Measurements from ENCODE around the gene ITPK1.

ITPK1 gene

DNA sequence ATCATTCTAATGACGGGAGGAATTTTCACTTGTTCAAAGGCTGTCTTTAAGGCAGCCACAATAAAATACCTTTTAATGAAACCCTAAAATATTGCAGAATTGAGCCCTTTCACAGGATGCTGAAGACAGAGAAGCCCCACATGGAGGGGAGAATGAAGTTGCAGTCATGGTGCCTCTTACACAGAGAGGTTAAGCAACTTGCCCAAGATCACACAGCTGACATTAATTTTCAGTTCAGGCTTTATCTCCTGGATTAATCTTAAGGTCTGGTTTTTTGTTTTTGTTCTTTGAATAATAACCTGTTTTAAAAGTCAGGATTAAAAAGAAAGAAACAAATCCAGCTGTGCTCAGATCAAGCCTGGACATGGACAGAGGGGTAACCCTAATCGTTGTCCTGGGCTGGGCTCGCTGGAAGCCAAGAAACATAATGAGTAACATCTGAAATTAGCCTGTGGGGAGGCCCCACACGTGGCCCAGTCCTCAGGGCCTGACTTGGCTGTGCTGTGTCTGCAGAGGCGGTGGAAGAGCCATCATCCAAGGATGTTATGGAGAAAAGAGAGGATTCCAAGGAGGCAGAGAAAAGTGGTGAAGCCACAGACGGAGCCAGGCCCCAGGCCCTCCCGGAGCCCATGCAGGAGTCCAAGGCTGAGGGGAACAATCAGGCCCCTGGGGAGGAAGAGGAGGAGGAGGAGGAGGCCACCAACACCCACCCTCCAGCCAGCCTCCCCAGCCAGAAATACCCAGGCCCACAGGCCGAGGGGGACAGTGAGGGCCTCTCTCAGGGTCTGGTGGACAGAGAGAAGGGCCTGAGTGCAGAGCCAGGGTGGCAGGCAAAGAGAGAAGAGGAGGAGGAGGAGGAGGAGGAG is 184.8 kb downstream of the ITPK1 start:
- DNase-seq, result no peak

DNA sequence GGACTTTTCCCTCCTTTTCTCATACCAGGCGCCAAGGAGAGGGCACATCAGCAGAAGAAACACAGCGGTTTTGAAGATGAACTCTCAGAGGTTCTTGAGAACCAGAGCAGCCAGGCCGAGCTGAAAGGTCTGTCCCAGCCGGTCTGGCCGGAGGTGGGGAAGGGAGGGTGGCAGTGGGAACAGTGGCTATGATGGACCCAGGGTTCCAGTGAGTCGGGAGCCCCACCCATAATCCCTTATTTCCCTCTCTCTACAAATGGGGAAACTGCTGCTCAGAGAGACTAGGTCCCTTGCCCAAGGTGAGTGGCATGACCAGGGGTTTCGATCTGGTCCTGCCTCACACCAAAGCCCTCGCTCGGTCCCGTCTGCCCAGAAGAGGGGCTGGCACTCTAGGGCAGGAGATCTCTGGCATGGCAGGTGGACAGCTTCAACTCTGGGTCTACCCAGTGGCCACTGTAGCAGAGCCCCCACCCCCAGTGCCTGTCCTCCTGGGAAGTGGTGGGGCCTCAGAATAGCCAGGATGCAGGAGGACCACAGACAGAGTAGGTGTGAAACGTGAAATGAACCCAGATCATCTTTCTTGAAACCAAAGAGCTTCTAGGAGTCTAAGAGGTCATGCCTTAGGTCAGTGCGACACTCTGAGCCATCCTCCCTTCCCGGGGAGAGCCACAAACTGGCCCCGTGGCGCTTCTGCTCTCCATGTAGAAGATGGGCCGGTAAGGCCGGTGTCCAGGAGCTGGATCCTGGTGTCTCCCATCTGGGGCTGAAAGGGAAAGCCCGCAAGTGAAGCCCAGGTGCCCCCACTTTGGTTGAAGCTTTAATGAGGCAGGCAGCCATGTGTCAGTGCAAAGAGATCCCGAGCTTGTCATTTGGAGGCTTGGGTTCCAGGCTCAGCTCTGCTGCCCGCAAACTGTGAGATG is 185.8 kb downstream of the ITPK1 start:
- no peak for DNase-seq

DNA sequence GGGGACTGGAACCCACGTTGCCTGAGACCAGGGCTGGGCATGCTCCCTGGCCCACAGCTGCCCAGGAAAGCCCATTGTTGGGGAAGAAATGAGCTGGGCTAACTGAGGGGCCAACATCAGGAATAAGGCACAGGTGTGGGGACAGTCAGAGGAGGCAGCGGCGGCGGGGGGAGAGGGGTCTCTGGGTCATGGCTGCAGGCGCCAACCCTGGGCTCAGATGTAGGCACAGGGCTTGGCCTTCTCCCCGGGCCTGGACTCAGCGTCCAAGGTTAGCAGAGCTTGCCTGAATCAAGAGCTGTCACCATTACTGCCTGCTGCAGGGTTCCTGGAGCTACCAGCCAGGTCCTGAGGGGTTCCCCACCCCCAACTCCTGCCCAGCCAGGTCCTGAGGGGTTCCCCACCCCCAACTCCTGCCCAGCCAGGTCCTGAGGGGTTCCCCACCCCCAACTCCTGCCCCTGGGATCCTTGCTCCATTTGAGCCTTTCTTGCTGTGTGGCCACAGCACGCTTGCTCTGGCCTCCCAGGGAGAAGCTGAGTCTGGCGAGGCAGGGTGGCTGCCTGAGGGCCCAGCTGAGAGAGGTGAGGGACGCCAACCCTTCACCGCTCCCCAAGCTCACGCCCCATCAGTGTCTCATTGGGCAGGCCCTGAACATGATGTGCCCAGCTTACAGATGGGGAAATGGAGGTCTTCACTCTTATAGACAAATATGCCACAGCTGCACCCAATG is 186.6 kb downstream of the ITPK1 start:
- DNase-seq, result no peak

DNA sequence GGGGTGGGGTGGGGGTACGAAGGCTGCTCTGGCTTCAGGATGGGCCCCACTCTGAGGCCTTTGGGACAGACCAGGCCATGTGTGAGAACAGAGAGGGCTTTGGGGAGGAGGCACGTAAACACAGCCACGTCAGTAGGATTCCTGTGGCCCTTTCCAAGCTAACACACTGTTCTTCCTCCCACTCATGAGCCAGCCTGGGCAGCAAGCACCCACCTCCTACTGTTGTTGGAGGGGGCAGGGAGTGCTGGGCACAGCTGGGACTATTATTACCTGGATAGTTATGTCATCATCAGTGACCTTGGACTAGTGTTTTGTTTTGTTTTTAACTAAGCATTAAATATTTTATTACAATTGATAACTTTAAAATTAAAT is 187.5 kb downstream of the ITPK1 start:
- no peak for DNase-seq

DNA sequence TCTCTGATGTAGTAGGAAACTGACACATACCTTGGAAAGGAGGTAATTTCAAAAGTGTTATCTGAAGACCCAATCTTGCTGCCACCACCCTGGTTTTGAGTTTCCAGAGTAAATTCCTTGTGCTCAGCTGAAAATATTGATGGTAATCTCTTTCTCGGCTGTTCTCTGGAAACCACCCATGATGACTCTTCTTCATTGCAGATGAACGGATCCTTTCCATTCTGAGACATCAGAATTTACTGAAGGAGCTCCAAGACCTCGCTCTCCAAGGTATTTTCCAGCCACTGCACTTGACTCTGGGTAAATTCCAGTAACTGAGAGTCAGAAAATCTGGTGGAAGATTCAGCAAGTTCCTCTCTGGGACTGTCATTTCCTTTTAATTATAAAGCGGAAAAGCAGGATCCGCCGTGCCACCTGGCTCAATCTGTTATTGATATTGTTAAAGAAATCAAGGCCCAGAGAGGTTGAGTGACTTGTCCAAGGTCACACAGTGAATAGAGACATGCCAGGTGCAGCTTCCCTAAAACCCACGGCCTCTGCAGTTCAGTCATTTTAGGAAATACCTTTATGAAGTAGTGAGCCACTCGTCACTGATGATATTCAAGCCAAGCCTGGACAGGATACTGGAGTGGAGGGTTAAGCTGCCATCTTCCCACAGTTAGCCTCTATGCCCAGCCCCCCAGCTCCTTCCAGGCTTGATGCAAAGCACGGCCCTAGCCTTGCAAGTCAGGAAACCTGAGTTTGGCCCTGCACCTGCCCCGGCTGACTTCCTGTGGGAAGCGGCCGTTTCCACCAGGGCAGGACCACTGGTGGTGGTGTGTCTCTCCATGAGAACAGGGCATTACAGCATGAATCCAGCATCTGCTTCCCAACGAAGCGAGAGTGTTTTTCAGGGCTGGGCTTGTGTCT is 188.1 kb downstream of the ITPK1 start:
- DNase-seq, result no peak

DNA sequence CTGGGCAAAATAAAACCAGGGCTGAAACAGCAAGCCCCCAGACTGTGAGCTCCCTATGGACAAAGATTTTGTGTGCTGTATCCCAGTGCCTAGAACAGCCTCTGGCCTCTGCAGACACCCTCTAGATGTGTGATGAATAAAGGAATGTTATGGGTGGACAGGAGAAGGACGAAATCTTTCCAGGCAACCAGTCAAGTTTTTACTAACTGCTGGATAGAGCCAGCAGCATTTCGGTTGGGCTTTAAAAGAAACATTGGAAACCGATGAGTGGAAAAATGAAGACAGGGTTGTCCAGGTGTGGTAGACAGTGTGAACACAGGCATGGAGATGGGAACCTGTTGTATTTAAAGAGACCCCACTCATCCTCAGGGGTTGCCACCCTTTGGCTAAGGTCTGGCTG is 188.8 kb downstream of the ITPK1 start:
- no peak for DNase-seq

DNA sequence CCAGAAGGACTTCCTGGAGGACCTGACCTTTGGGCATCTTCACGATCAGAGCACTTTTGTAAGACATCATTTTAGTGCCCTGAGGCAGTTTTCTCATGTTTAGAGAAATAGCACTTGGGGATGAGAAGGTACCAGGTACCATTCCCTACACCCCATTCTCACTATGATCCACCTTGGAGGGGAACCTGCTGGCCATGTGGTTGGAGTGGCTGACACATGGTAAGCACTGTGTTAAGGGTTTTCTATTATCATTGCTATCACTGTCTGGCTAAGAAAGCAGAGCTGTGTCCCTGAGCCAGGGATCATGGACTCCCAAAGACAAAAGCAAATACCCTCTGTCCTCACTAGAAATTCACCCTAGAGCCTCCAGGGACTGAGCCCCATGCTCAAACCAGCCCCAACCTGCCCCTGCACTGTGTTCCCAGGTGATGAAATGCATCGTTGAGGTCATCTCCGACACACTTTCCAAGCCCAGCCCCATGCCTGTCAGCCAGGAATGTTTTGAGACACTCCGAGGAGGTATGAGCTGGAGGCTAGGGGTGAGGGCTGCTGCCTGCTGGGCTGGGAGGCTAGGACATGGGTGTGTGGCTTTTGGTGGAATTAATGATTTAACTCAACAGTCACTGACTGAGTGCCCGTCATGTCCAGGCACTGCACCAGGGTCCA is 189.4 kb downstream of the ITPK1 start:
- no peak for DNase-seq

DNA sequence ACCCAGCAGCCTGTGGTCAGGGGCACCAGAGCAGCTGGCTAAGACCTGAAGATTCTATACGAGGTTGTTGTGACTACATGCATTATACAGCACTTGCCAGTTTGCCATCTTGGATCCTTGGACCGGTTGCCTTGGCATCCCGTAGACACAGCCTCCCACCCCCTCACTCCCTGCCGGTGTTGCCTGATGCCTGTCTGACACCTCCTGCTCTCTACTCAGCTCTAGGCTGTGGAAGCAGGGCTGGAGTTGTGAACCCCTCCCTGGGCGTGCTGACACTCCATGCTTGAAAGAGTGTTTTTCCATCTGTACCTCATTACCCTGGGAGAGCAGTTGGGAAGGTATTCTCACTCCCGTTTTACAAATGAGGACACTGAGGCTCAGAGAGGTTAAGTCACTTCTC is 190.3 kb downstream of the ITPK1 start:
- no peak for DNase-seq

DNA sequence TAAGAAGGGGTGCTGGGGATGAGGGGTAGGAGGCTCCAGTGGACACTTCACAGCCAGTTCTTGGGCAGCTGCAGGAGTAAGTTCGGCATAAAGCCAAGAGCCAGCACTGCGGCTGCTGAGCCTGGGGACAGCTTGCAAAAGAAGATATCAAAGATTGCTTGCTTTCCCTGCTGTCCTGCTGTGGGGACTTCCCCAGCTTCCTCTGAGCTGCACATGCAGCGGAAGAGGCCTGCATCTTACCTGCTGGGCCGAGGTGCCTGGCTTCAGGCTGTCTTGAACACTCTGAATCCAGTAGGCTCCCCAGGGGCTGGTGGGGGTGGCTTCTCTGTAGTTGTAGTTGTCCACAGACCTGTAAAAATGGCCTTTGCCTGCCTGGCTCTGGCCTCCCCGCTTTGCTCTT is 191.5 kb downstream of the ITPK1 start:
- DNase-seq, result no peak

DNA sequence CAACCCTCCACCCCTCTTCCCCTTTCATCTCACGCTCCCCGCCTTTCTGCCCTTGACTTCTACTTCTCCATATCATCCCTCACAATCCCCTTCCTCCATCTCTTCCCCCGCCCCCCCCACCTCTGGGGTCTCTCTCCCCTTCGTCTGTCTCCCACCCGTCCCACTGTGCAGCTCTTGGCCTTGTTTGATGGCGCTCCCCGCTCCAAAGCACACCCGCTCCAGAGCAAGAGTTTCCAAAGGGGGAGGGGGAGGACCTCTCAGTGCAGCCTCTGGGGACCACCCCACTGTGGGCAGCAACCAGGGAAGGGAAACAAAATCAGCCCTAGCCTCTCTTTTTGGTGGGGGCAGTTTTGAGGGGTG is 192.0 kb downstream of the ITPK1 start:
- no peak for DNase-seq

DNA sequence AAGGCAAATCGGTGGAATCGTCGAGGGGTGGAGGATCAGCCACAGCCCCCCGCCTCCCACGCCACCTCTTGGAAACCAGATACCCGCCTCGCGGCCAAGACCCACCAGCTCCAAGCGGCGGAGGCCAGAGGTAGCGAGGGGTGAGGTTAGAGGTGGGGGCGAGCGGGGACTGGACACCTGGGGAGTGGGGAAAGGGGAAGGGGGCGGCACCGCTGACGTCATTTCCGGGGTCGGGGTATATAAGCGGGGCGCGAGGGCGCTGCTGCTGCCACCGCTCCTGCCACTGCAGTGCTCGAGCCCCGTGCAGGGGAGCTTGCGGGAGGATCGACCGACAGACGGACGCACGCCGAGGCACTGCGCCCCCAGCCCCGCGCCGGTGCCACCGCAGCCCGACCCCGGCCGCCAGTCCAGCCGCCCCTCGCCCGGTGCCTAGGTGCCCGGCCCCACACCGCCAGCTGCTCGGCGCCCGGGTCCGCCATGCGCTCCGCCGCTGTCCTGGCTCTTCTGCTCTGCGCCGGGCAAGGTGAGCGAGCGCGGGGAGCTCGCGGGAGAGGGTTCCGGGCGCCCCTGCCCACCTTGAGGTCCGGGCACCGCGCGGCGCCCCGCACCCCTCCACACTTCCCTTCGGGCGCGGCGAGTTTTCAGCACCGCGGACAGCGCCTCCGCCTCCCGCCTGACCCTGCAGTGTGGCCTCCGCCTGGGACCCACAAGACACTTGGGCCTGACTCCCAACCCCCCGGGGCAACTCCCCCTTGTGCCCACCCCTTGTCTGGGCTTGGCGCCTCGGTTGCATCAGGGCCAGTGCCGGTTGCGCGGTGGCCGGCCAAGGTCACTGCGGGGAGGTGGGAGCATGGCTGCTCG is 192.6 kb downstream of the ITPK1 start, which contains the start of gene CHGA:
TSS of gene CHGA (plus strand) at position 268 of the 861 bp plus-strand sequence. CDS start at position 478, 210 bp downstream.
- peak; percentile 18 to 24 for DNase-seq

DNA sequence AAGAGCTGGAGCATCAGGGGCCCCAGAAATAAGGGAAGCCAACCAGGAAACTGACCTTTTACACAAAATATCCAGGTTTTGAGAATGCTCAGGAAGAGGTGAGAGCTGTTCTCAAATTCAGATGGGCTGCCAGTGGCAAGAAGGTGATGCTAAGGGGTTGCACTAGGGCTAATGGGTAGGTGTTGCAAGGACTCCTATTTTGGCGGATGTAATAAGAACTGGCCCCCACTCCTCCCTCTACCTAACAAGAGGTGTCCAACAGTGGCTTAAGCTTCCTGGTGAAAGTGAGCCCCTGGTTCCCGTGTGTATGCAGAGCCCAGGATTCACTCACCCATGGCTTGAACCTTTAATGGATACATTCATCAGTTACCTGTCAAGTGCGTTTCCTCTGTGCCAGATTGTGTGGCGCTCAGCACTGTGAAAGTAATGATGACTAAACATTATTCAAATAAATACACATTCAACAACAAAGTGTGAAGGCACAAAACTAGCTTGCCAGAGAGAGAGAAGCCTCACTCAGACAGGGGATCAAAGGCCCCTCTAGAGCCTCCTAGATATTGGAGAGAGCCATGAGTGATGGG is 193.5 kb downstream of the ITPK1 start:
- no peak for DNase-seq

DNA sequence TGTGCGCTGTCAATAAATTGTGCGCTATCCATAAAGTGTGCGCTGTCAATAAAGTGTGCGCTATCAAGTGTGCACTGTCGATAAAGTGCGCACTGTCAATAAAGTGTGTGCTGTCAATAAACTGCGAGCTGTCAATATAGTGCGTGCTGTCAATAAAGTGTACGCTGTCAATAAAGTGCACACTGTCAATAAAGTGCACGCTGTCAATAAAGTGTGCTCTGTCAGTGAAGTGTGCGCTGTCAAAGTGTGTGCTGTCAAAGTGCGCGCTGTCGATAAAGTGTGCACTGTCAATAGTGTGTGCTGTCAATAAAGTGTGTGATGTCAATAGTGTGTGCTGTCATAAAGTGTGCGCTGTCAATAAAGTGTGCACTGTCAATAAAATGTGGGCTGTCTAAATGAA is 195.7 kb downstream of the ITPK1 start:
- no peak for DNase-seq

DNA sequence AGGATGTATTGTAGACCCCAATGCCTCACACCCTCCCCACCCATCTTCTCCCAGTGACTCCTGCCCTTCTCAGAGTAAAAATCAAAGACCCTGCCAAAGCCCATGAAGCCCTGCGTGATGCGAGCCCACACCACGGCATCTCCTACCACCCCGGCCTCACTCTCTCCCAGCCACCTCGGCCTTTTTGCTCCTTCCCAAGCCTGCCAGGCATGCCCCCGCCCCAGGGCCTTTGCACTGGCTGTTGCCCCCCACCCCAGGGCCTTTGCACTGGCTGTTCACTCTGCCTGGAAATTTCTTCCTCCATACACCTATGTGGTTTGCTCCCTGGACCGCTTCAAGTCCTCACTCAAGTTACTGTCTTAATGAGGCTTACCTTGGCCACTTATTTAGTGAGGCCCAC is 197.8 kb downstream of the ITPK1 start:
- DNase-seq, result no peak

DNA sequence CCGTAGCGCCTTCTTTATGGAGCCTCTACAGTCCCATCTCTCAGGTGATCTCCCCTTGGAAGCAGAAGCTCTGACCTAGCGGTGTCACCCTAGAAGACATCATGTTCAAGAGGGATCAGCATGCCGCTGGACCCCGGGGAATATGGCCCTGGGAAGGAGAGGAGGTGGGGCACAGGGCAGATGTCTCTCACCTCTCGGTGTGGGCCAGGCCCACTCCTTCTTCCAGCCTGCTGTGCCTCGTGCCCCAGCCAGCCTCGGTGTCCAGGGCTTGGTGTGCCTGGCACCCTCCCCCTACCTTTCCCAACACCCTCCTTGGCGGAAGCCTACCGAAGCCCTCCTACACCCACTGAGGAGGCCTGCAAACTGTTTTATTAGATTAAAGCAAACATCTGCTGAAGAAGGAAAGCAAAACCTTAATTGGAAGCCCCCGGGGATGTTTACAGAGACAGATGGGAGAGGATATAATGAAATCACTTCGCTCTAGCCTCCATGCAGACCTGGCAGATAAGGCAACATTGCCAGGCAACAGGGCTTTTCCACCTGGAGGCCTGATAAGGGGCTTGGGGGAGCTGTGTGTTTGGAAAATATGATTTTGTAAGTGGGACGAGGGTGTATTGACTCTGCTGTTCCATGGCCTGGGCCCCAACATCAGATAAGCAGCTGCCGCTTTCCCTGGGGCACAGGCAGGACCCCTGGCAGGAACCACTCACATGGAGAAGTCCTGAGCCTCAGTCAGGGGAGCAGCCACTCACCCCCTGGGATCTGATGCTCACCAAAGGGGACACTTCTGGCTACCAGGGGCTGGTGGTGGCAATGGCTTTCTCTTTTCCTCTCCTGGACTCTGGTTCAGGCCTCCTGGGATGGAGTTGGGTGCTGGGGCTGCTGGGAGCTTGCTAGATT is 198.4 kb downstream of the ITPK1 start:
- no peak for DNase-seq

DNA sequence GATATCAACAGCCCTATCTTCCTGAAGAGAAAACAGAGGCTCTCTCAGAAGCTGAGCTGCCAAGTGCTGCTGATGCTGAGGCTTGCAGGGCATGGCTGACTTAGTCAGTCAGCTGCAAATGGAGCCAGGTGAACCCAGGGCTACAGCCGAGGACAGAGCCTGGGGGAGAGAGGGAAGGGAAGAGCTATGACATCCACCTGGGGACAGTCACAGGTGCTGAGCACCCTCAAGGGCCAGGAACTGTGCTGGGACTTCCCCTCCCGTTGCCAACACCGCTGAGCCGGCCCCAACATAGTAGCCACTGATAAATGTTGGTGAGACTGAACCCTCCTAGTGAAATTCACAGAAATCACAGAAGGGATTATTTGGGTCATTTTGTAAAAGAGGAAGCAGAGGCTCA is 199.5 kb downstream of the ITPK1 start:
- no peak for DNase-seq

DNA sequence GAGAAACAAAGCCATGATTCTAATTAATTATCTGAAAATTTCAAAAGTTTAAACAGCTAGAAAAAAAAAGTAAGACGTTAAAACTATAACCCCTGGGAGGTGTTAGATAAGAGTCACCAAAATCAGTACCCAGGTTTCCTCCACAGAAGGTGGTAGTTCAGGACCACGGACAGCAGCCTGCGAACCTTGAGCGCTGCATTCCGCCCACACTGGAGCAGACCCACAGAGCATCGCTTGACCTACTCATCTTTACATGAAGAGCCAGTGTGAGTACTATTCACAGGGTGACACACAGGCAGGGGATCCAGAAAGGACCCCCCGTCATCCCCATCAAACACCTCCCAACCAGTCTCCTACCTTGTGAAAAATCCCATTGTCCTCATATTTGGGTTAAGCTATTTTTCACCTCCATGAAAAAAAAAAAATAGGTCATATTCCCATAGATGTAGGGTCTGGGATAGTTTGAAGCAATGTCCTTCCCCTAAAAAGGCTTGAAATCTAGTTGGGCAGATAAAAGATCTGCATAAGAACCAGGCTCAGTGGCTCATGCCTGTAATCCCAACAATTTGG is 201.6 kb downstream of the ITPK1 start:
- no peak for DNase-seq

DNA sequence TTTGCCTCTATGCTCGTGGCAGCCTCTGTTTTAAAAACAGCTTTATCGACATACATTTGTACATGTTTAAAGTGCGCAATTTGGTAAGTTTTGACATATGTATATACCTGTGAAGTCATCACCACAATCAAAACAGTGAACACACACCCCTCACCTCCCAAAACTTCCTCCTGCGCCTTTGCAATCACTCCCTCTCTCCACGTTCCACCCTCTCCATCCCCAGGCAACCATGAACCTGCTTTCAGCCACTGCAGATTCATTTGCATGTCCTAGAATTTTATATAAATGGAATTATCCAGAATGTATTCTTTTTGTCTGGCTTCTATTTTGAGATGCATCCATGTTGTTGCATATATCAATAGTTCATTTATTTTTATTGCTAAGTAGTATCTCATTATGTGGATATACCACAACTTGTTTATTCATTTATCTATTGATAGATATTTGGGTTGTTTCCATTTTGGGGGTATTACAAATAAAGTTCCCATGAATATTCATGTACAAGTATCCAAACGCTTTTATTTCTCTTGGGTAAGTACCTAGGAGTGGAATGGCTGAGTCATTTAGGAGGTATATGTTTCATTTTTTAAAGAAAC is 208.3 kb downstream of the ITPK1 start:
- no peak for DNase-seq

All from CD4-positive, alpha-beta T cell treated with Interleukin-1 beta for 1 hour (primary cell).